Measurements from ENCODE around the gene NANOS1. TPM values are rescaled to one million over a fixed set of nuclear protein-coding genes. Genes with fewer than 3 reads are reported as not detected.
"Not testable (repeated sequence)": the region's sequence is repeated elsewhere in the genome, so short reads cannot be mapped to it uniquely, and the experiment has no call there.

NANOS1 gene
- total RNA-seq, 1 donor from 2014 or later, result 0.79 TPM

GRCh38 chr10:119026301-119027110, 3.0 kb upstream of the NANOS1 start:
- Histone ChIP-seq H3K4me3 (ENCODE audit: low read depth, low read length) (no peak overlapping the region), H3K36me3 (ENCODE audit: control insufficient read depth, insufficient read depth, low read length) (no peaks in the 10 kb centered on the region), H3K27me3 (ENCODE audit: control insufficient read depth, insufficient read depth, low read length) (no peaks in the 10 kb centered on the region)
- FAIRE-seq (peak; percentile 64), DNase-seq (ENCODE audit: low read depth) (no peak)
- no peak for TF ChIP-seq CTCF (IDR thresholded peaks at IDR 0.05; ENCODE audit: insufficient read depth, low read length, severe bottlenecking)

- H3K4me3 ChIP-seq (ENCODE audit: low read depth, low read length); DNase-seq (ENCODE audit: low read depth); FAIRE-seq; H3K27me3 ChIP-seq (ENCODE audit: control insufficient read depth, insufficient read depth, low read length); H3K36me3 ChIP-seq (ENCODE audit: control insufficient read depth, insufficient read depth, low read length): not testable (repeated sequence)
Observed at GRCh38 chr10:119028445-119028899, 1.0 kb upstream of the NANOS1 start.

GRCh38 chr10:119028900-119029612, 458 bp upstream of the NANOS1 start:
- H3K27me3 ChIP-seq (ENCODE audit: control insufficient read depth, insufficient read depth, low read length), result no peaks in the 10 kb centered on the region
- peak; percentile 32 for TF ChIP-seq CTCF (IDR thresholded peaks at IDR 0.05; ENCODE audit: insufficient read depth, low read length, severe bottlenecking)
- peak overlapping the region; percentile 26 for H3K4me3 ChIP-seq (ENCODE audit: low read depth, low read length)
- no peak for FAIRE-seq
- peaks cover 3% of the 10 kb centered on the region for H3K36me3 ChIP-seq (ENCODE audit: control insufficient read depth, insufficient read depth, low read length)
- DNase-seq (ENCODE audit: low read depth), result peak; percentile 72

- FAIRE-seq (no peak), DNase-seq (ENCODE audit: low read depth) (peak; percentile 50)
- Histone ChIP-seq H3K36me3 (ENCODE audit: control insufficient read depth, insufficient read depth, low read length) (peaks cover 6% of the 10 kb centered on the region), H3K27me3 (ENCODE audit: control insufficient read depth, insufficient read depth, low read length) (no peaks in the 10 kb centered on the region), H3K4me3 (ENCODE audit: low read depth, low read length) (peak overlapping the region; percentile 47)
- peak; percentile 12 for TF ChIP-seq CTCF (IDR thresholded peaks at IDR 0.05; ENCODE audit: insufficient read depth, low read length, severe bottlenecking)
Observed at GRCh38 chr10:119030421-119031250, 1.1 kb downstream of the NANOS1 start.

DNA sequence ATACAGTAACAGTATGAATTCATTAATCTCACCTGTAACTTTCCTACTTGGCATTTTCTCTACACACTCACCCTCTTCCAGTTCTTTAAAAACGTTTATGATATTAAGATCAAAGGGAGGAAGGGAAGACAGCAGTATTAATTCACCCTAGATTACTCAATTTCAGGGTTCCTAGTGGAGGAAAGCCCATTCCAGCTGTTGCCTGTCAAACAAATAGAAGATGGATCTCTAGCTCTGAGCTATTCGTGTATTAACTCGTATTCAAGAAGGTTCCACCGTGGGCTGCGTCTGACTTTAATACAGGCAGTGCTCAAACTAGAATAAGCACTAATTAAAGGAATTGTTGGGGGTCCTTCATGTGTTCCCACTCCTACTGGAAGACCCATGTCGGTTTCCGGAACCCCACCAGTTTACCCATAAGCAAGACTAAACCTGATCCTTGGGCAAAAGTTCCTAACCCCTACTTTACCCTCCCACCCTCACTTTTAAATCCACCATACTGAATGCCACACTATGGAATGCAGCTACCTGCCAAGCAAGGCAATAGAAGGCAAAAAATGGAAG, 2.1 kb downstream of the NANOS1 start:
- peak; percentile 20 for DNase-seq (ENCODE audit: low read depth)
- no peak for TF ChIP-seq CTCF (IDR thresholded peaks at IDR 0.05; ENCODE audit: insufficient read depth, low read length, severe bottlenecking)
- no peaks in the 10 kb centered on the region for H3K27me3 ChIP-seq (ENCODE audit: control insufficient read depth, insufficient read depth, low read length)
- no peak for FAIRE-seq
- H3K36me3 ChIP-seq (ENCODE audit: control insufficient read depth, insufficient read depth, low read length), result peaks cover 7% of the 10 kb centered on the region
- no peak overlapping the region for H3K4me3 ChIP-seq (ENCODE audit: low read depth, low read length)
